GM12872 (cell line): Measurements from ENCODE around the gene RNU7-1.

Experiments used
- CTCF ChIP-seq: IDR thresholded peaks from 3 replicates; pipeline ENCODE4 v1.5.1; 2011; ENCODE audit warnings: low read depth, mild to moderate bottlenecking, low read length, moderate library complexity; ENCODE audit not compliant: insufficient read depth

The RNU7-1 gene

GRCh38 chr12:6915789-6916285 lies 27.8 kb upstream of the RNU7-1 start:
- TF ChIP-seq CTCF, result no peak

- TF ChIP-seq CTCF, result no peak
Measured at GRCh38 chr12:6916426-6917200, 27.0 kb upstream of the RNU7-1 start.

DNA sequence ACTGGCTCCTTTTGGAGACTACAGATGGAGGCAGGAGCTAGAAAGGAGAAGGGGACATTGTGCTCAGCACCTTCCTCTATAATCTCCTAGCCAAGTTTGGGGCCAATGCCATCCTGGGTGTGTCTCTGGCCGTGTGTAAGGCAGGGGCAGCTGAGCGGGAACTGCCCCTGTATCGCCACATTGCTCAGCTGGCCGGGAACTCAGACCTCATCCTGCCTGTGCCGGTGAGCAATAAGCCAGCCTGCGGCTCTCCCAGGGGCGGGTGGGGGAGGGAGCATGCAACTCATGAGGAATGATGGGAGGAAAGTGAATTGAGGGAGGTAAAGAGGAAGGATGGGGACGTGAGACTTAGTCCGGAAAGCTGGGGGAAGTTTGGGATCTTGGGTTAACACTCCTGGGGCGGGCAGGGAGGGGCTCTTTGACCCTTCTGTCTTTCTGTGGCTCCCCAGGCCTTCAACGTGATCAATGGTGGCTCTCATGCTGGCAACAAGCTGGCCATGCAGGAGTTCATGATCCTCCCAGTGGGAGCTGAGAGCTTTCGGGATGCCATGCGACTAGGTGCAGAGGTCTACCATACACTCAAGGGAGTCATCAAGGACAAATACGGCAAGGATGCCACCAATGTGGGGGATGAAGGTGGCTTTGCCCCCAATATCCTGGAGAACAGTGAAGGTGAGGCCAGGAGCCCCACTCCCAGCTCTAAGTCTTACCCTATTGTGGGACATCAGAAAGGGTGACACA lies 26.0 kb upstream of the RNU7-1 start:
- no peak for TF ChIP-seq CTCF

GRCh38 chr12:6919588-6919987 lies 24.0 kb upstream of the RNU7-1 start:
- TF ChIP-seq CTCF, result no peak

GRCh38 chr12:6921539-6921938 lies 22.1 kb upstream of the RNU7-1 start:
- TF ChIP-seq CTCF, result no peak

DNA sequence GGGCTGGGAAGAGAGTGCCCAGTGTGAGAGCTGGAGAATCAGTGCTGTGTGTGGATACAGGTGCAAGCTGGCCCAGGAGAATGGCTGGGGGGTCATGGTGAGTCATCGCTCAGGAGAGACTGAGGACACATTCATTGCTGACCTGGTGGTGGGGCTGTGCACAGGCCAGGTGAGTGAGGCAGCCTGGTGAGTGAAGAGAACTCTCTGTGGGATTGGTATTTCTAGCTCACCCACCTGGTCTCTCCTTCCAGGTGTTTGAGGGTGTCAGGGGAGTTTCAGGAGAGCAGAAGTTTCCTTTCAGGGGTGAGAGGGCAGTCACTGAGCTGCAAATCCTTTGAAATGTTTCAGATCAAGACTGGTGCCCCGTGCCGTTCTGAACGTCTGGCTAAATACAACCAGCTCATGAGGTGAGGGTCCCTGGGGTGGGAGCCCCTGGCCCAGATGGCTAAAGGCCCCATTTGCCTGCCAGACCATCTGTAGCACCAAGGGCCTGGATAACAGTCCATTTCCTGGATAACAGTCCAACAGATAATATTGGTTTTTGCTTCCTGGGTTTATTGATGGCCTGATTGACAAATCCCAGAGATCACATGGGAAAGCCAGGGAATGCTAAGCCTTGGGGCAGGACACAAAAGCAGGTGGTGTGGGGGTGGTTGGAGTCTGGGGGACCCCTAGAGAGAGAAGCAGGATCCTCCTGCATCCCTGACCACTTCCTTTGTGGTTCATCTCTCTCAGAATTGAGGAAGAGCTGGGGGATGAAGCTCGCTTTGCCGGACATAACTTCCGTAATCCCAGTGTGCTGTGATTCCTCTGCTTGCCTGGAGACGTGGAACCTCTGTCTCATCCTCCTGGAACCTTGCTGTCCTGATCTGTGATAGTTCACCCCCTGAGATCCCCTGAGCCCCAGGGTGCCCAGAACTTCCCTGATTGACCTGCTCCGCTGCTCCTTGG lies 21.3 kb upstream of the RNU7-1 start:
- 0 out of 3 replicates have a peak, but pooled peaks have one; percentile 26 for TF ChIP-seq CTCF
